ENCODE data around the gene TMEM247. TPM values are rescaled to one million over a fixed set of nuclear protein-coding genes. Genes with fewer than 3 reads are reported as not detected.

The TMEM247 gene
- total RNA-seq, result not detected

DNA sequence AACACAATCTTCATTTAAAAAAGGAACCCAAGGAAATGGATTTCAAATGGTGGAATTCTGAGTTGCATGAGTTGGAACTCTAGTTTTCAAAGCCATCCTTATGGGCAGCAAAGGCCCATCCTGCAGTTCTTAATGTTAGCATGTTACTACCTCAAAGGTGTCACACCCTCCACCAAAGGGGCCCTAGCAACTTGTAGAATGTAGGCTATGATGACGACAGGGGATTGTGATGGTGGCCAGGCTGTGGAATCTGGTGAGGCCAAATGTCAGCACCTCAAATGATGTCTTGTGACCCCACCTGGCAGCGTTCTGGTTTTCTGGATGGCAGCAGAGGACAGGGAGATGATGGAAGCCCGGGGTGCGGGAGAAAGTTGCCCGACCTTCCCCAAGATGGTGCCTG is at the start of gene TMEM247:
Gene TMEM247 (plus strand): TSS at position 301 of the 400 bp plus-strand sequence.
- Histone ChIP-seq H3K9me3 (no peaks in the 10 kb centered on the region), H3K4me1 (peaks cover 17% of the 10 kb centered on the region), H3K36me3 (no peaks in the 10 kb centered on the region), H3K27me3 (no peaks in the 10 kb centered on the region), H3K4me3 (no peak within 1 kb of the TSS), H3K27ac (no peak within 1 kb of the TSS)
- no peak for DNase-seq (ENCODE audit: extremely low spot score in 2 of 2)
- intact Hi-C loops (cut with DNase I), result no loop called here
- TF ChIP-seq, protein P1, sequence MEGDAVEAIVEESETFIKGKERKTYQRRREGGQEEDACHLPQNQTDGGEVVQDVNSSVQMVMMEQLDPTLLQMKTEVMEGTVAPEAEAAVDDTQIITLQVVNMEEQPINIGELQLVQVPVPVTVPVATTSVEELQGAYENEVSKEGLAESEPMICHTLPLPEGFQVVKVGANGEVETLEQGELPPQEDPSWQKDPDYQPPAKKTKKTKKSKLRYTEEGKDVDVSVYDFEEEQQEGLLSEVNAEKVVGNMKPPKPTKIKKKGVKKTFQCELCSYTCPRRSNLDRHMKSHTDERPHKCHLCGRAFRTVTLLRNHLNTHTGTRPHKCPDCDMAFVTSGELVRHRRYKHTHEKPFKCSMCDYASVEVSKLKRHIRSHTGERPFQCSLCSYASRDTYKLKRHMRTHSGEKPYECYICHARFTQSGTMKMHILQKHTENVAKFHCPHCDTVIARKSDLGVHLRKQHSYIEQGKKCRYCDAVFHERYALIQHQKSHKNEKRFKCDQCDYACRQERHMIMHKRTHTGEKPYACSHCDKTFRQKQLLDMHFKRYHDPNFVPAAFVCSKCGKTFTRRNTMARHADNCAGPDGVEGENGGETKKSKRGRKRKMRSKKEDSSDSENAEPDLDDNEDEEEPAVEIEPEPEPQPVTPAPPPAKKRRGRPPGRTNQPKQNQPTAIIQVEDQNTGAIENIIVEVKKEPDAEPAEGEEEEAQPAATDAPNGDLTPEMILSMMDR (IDR thresholded peaks at IDR 0.05), result no peak
- TF ChIP-seq POLR2A (IDR thresholded peaks at IDR 0.05), result no peak
- TF ChIP-seq POLR2AphosphoS5 (IDR thresholded peaks at IDR 0.05; ENCODE audit: insufficient read depth in 1 of 2, low read depth in 1 of 2), result no peak

DNA sequence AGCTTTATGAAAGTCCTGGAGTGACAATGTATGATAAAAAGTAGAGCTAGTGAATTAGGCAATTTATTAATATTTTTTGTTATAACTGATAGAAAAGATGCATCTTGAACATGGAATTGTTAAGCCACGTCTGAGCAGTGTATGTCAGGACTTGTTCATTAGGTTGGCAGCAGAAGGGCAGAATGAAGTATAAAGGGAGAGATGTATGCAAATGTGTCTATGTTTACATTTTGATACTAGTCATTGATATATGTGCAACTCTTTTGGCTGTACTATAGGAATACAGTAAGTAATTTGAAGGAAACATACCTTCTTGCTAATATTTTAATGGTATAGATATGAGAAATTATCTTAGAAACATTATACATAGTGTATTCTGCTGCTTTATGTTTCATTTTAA is 49.0 kb upstream of the TMEM247 start:
- intact Hi-C loops (cut with DNase I), result no loop called here

DNA sequence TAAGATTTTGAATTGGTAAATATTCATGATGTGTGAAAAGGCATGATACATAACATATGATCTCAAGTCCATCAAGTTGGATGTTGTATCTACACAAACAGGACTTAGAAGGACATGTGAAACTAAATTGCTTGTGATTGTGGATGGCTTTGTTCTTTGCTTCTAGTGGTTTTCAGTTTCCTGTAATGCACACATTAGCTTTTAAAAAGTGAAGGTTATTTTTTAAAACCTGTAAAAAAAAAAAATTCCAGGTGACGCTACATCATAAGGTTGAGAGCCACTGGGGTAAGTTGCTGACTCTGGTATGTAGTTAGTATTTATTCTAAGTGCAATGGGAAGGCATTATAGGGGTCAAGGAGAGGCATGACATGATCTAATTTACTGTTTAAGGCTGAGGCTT is 48.4 kb upstream of the TMEM247 start:
- H3K9me3 ChIP-seq, result no peaks in the 10 kb centered on the region
- H3K4me3 ChIP-seq, result no peak overlapping the region
- no peaks in the 10 kb centered on the region for H3K27me3 ChIP-seq
- no peak for DNase-seq (ENCODE audit: extremely low spot score in 2 of 2)
- no peak overlapping the region for H3K27ac ChIP-seq
- TF ChIP-seq, protein P1 (IDR thresholded peaks at IDR 0.05), result no peak
- TF ChIP-seq POLR2AphosphoS5 (IDR thresholded peaks at IDR 0.05; ENCODE audit: insufficient read depth in 1 of 2, low read depth in 1 of 2) (no peak), POLR2A (IDR thresholded peaks at IDR 0.05) (no peak)
- H3K36me3 ChIP-seq, result no peaks in the 10 kb centered on the region
- intact Hi-C loops (cut with DNase I), result no loop called here
- H3K4me1 ChIP-seq, result peaks cover 6% of the 10 kb centered on the region

More for the DNA sequence above, 49.0 kb upstream of the TMEM247 start:
- Histone ChIP-seq H3K27ac (no peak overlapping the region), H3K27me3 (no peaks in the 10 kb centered on the region), H3K4me3 (no peak overlapping the region), H3K9me3 (no peaks in the 10 kb centered on the region), H3K36me3 (no peaks in the 10 kb centered on the region), H3K4me1 (peaks cover 6% of the 10 kb centered on the region)
- no peak for DNase-seq (ENCODE audit: extremely low spot score in 2 of 2)
- TF ChIP-seq, protein P1 (IDR thresholded peaks at IDR 0.05), result no peak
- TF ChIP-seq POLR2AphosphoS5 (IDR thresholded peaks at IDR 0.05; ENCODE audit: insufficient read depth in 1 of 2, low read depth in 1 of 2) (no peak), POLR2A (IDR thresholded peaks at IDR 0.05) (no peak)

DNA sequence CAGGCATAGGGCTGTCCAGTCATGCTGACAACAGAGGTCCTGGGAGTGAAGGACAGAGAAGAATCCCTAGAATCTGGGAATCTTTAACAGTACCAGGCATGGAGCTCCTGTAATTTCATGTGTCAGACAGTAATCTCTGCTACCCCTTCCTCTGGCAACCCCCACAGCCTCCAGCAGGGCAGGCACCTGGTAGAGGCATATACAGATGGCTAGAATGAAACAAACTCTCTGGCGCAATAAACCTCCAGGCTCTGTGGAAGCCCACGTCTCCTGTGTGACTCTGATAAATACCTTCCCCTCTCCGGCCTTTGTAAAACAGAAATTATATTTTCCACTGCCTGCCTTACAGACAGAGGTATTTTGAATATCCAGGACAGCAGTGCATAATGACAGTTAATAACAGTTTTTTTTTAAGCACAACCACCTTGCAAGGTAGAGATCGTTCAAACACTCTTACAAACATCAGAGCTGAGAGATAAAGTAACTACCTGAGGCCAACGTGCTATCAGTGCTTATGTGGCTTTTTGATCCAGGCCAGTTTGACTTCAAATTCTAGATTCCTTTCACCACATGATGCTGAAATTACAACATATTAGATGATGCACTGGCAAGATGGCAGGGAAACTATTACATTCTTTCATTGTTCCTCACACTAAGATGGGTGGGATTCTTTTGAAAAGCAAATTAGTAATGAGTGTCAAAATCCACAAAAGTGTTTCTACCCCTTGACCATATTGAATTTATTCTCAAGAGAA is 47.7 kb upstream of the TMEM247 start:
- H3K4me3 ChIP-seq, result no peak overlapping the region
- H3K27me3 ChIP-seq, result no peaks in the 10 kb centered on the region
- no peaks in the 10 kb centered on the region for H3K9me3 ChIP-seq
- TF ChIP-seq, protein P1 (IDR thresholded peaks at IDR 0.05), result no peak
- TF ChIP-seq POLR2A (IDR thresholded peaks at IDR 0.05), result no peak
- TF ChIP-seq POLR2AphosphoS5 (IDR thresholded peaks at IDR 0.05; ENCODE audit: insufficient read depth in 1 of 2, low read depth in 1 of 2), result no peak
- peaks cover 6% of the 10 kb centered on the region for H3K4me1 ChIP-seq
- intact Hi-C loops (cut with DNase I), result no loop called here
- H3K36me3 ChIP-seq, result no peaks in the 10 kb centered on the region
- DNase-seq (ENCODE audit: extremely low spot score in 2 of 2), result no peak
- no peak overlapping the region for H3K27ac ChIP-seq

DNA sequence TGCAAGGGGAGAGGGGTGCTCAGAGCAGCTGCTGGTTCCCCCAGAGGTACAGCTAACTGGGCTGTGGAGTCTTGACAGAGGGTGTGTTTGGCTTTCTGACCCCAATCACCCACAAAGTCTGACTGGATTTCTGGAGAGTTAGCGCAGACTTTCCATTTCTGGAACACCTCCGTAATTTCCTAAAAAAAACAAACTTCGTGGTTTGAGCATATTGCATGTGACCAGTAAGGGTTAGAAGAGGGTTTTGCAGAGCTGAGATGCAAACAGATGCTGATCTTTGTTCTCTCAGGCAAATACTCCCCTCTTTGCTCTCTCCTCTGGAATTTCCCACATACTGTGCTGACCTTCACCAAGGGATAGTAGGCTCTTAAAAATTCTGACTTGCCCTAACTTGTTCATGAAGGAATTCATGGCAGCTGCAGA is 44.5 kb upstream of the TMEM247 start:
- Histone ChIP-seq H3K4me1 (peaks cover 6% of the 10 kb centered on the region), H3K36me3 (no peaks in the 10 kb centered on the region), H3K4me3 (no peak overlapping the region), H3K27ac (no peak overlapping the region), H3K27me3 (no peaks in the 10 kb centered on the region), H3K9me3 (no peaks in the 10 kb centered on the region)
- intact Hi-C loops (cut with DNase I), result no loop called here
- TF ChIP-seq POLR2AphosphoS5 (IDR thresholded peaks at IDR 0.05; ENCODE audit: insufficient read depth in 1 of 2, low read depth in 1 of 2) (no peak), POLR2A (IDR thresholded peaks at IDR 0.05) (no peak)
- TF ChIP-seq, protein P1 (IDR thresholded peaks at IDR 0.05), result no peak
- no peak for DNase-seq (ENCODE audit: extremely low spot score in 2 of 2)
